HEK293 (cell line): ENCODE measurements around the gene SPEM1.

Experiments used
- AEBP2 ChIP-seq: fragments of 450-650 bp; formaldehyde crosslinking; IDR thresholded peaks from 2 replicates; pipeline ENCODE4 v1.5.1; 2016; ENCODE audit warnings: missing biosample characterization, missing genetic modification characterization, borderline replicate concordance
- CTCF ChIP-seq: fragments of 450-650 bp; formaldehyde crosslinking; IDR thresholded peaks from 2 replicates; pipeline ENCODE4 v1.5.1; 2016; ENCODE audit warnings: missing biosample characterization, missing genetic modification characterization
- GLIS2 ChIP-seq: fragments of 450-650 bp; formaldehyde crosslinking; IDR thresholded peaks from 2 replicates; pipeline ENCODE4 v1.5.1; 2016; ENCODE audit warnings: missing biosample characterization, missing genetic modification characterization
- INSM2 ChIP-seq: fragments of 450-650 bp; formaldehyde crosslinking; IDR thresholded peaks from 2 replicates; pipeline ENCODE4 v1.5.1; 2016; ENCODE audit warnings: missing biosample characterization, missing genetic modification characterization
- KLF1 ChIP-seq: fragments of 450-650 bp; formaldehyde crosslinking; IDR thresholded peaks from 2 replicates; pipeline ENCODE4 v1.5.1; 2016; ENCODE audit warnings: missing biosample characterization, missing genetic modification characterization
- KLF7 ChIP-seq: fragments of 450-650 bp; formaldehyde crosslinking; IDR thresholded peaks from 2 replicates; pipeline ENCODE4 v1.5.1; 2016; ENCODE audit warnings: missing biosample characterization, missing genetic modification characterization, borderline replicate concordance
- KLF8 ChIP-seq: fragments of 450-650 bp; formaldehyde crosslinking; IDR thresholded peaks from 2 replicates; pipeline ENCODE4 v1.5.1; 2016; ENCODE audit warnings: missing biosample characterization, missing genetic modification characterization
- PATZ1 ChIP-seq: fragments of 450-650 bp; formaldehyde crosslinking; IDR thresholded peaks from 2 replicates; pipeline ENCODE4 v1.5.1; 2016; ENCODE audit warnings: missing biosample characterization, missing genetic modification characterization
- PRDM10 ChIP-seq: fragments of 450-650 bp; formaldehyde crosslinking; IDR thresholded peaks from 2 replicates; pipeline ENCODE4 v1.5.1; 2016; ENCODE audit warnings: missing biosample characterization, missing genetic modification characterization
- SP2 ChIP-seq: fragments of 450-650 bp; formaldehyde crosslinking; IDR thresholded peaks from 2 replicates; pipeline ENCODE4 v1.5.1; 2016; ENCODE audit warnings: missing biosample characterization, missing genetic modification characterization
- ZBTB26 ChIP-seq: fragments of 450-650 bp; formaldehyde crosslinking; optimal IDR thresholded peaks from 2 replicates; pipeline ENCODE3; 2016; ENCODE audit warnings: missing biosample characterization, mild to moderate bottlenecking, missing genetic modification characterization
- ZBTB8A ChIP-seq: fragments of 450-650 bp; formaldehyde crosslinking; IDR thresholded peaks from 2 replicates; pipeline ENCODE4 v1.5.1; 2016; ENCODE audit warnings: missing biosample characterization, missing genetic modification characterization
- ZNF174 ChIP-seq: fragments of 450-650 bp; formaldehyde crosslinking; IDR thresholded peaks from 2 replicates; pipeline ENCODE4 v1.5.0; 2017; ENCODE audit warnings: missing biosample characterization, mild to moderate bottlenecking, missing genetic modification characterization
- ZNF280C ChIP-seq: fragments of 450-650 bp; formaldehyde crosslinking; IDR thresholded peaks from 2 replicates; pipeline ENCODE4 v1.5.1; 2016; ENCODE audit warnings: missing biosample characterization, missing genetic modification characterization
- ZNF311 ChIP-seq: fragments of 450-650 bp; formaldehyde crosslinking; IDR thresholded peaks from 2 replicates; pipeline ENCODE4 v1.5.1; 2017; ENCODE audit warnings: missing biosample characterization, missing genetic modification characterization, borderline replicate concordance
- ZNF324 ChIP-seq: fragments of 450-650 bp; formaldehyde crosslinking; IDR thresholded peaks from 2 replicates; pipeline ENCODE4 v1.5.1; 2016; ENCODE audit warnings: missing biosample characterization, missing genetic modification characterization
- ZNF341 ChIP-seq: fragments of 450-650 bp; formaldehyde crosslinking; IDR thresholded peaks from 2 replicates; pipeline ENCODE4; 2016; ENCODE audit warnings: low read depth, missing biosample characterization, missing genetic modification characterization
- ZNF544 ChIP-seq: fragments of 450-650 bp; formaldehyde crosslinking; IDR thresholded peaks from 2 replicates; pipeline ENCODE4 v1.5.0; 2017; ENCODE audit warnings: missing biosample characterization, missing genetic modification characterization
- ZNF610 ChIP-seq: fragments of 450-650 bp; formaldehyde crosslinking; IDR thresholded peaks from 2 replicates; pipeline ENCODE4 v1.5.1; 2016; ENCODE audit warnings: missing biosample characterization, missing genetic modification characterization, borderline replicate concordance
- ZNF629 ChIP-seq: fragments of 450-650 bp; formaldehyde crosslinking; IDR thresholded peaks from 2 replicates; pipeline ENCODE4 v1.5.1; 2017; ENCODE audit warnings: missing biosample characterization, missing genetic modification characterization
- ZNF658 ChIP-seq: fragments of 450-650 bp; formaldehyde crosslinking; IDR thresholded peaks from 2 replicates; pipeline ENCODE4; 2016; ENCODE audit warnings: missing biosample characterization, missing genetic modification characterization
- ZNF692 ChIP-seq: fragments of 450-650 bp; formaldehyde crosslinking; IDR thresholded peaks from 2 replicates; pipeline ENCODE4 v1.5.1; 2016; ENCODE audit warnings: missing biosample characterization, missing genetic modification characterization

SPEM1 gene

GRCh38 chr17:7435676-7436555 lies 15.8 kb downstream of the SPEM1 start (continued):
- TF ChIP-seq ZNF280C (tag by site-specific recombination) (no peak), KLF8 (tag by site-specific recombination) (peak; percentile 77), ZNF544 (tag by site-specific recombination) (no peak), SP2 (tag by site-specific recombination) (no peak), KLF1 (tag by site-specific recombination) (peak; percentile 91), ZNF692 (tag by site-specific recombination) (peak; percentile 89), ZNF629 (no peak; the same call in 1 of the 2 replicates), ZNF174 (no peak), ZNF324 (tag by site-specific recombination) (peak; percentile 14; the same call in 1 of the 2 replicates), ZNF658 (no peak), PRDM10 (peak; percentile 91), ZNF341 (tag by site-specific recombination) (peak; percentile 29; the same call in 1 of the 2 replicates), KLF7 (no peak), AEBP2 (tag by site-specific recombination) (no peak), ZBTB26 (tag by site-specific recombination) (peak; percentile 33), GLIS2 (tag by site-specific recombination) (peak; percentile 78), CTCF (tag by site-specific recombination) (peak; percentile 67), ZBTB8A (0 out of 2 replicates have a peak, but pooled peaks have one; percentile 19), INSM2 (tag by site-specific recombination) (no peak), PATZ1 (tag by site-specific recombination) (peak; percentile 86), ZNF610 (tag by site-specific recombination) (no peak; the same call in 1 of the 2 replicates), ZNF311 (tag by site-specific recombination) (no peak)
